ENCODE measurements around the gene NTNG2. TPM values are rescaled to one million over a fixed set of nuclear protein-coding genes. Genes with fewer than 3 reads are reported as not detected.
A peak's percentile ranks its signal among the peaks of the same experiment; 100 is the strongest.

Gene NTNG2
- total and polyA plus RNA-seq, 9 of the 15 experiments (the other 6 are each of a cell fraction or from before 2014, with no cell fraction given): 0.01 to 0.11 (median 0.09) TPM; not detected in 6

DNA sequence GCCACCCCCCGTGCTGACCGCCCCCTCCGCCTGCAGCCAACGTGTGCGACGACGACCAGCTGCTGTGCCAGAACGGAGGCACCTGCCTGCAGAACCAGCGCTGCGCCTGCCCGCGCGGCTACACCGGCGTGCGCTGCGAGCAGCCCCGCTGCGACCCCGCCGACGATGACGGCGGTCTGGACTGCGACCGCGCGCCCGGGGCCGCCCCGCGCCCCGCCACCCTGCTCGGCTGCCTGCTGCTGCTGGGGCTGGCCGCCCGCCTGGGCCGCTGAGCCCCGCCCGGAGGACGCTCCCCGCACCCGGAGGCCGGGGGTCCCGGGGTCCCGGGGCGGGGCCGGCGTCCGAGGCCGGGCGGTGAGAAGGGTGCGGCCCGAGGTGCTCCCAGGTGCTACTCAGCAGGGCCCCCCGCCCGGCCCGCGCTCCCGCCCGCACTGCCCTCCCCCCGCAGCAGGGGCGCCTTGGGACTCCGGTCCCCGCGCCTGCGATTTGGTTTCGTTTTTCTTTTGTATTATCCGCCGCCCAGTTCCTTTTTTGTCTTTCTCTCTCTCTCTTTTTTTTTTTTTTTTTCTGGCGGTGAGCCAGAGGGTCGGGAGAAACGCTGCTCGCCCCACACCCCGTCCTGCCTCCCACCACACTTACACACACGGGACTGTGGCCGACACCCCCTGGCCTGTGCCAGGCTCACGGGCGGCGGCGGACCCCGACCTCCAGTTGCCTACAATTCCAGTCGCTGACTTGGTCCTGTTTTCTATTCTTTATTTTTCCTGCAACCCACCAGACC lies 80.2 kb downstream of the NTNG2 start:
- 9% methylated on average over 25 of the region's 81 CpGs for WGBS (ENCODE audit: insufficient coverage, low coverage, missing lambda C conversion rate)
- peak; percentile 76 for TF ChIP-seq NFIC (IDR thresholded peaks at IDR 0.05)
- TF ChIP-seq SP2 (IDR thresholded peaks at IDR 0.05; ENCODE audit: extremely low read depth, low read depth, low read length, poor library complexity, severe bottlenecking): no peak
- no peak for TF ChIP-seq NR2C1 (IDR thresholded peaks at IDR 0.05)
- TF ChIP-seq NR2C1 (tag; IDR thresholded peaks at IDR 0.05): no peak
- TF ChIP-seq, protein P1, sequence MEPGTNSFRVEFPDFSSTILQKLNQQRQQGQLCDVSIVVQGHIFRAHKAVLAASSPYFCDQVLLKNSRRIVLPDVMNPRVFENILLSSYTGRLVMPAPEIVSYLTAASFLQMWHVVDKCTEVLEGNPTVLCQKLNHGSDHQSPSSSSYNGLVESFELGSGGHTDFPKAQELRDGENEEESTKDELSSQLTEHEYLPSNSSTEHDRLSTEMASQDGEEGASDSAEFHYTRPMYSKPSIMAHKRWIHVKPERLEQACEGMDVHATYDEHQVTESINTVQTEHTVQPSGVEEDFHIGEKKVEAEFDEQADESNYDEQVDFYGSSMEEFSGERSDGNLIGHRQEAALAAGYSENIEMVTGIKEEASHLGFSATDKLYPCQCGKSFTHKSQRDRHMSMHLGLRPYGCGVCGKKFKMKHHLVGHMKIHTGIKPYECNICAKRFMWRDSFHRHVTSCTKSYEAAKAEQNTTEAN (CRISPR knock-in tag; IDR thresholded peaks at IDR 0.05): no peak
- TF ChIP-seq BDP1 (IDR thresholded peaks at IDR 0.05; ENCODE audit: insufficient read depth, insufficient read length): no peak
- no peak for TF ChIP-seq PHF20 (IDR thresholded peaks at IDR 0.05; ENCODE audit: partially characterized antibody)
- TF ChIP-seq, protein P2, sequence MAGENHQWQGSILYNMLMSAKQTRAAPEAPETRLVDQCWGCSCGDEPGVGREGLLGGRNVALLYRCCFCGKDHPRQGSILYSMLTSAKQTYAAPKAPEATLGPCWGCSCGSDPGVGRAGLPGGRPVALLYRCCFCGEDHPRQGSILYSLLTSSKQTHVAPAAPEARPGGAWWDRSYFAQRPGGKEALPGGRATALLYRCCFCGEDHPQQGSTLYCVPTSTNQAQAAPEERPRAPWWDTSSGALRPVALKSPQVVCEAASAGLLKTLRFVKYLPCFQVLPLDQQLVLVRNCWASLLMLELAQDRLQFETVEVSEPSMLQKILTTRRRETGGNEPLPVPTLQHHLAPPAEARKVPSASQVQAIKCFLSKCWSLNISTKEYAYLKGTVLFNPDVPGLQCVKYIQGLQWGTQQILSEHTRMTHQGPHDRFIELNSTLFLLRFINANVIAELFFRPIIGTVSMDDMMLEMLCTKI (IDR thresholded peaks at IDR 0.05; ENCODE audit: partially characterized antibody): no peak
- no peak for TF ChIP-seq MCM7 (IDR thresholded peaks at IDR 0.05)
- peak; percentile 70; the same call in 1 of the 2 replicates for TF ChIP-seq ZBTB7A (IDR thresholded peaks at IDR 0.05; ENCODE audit: borderline replicate concordance, control insufficient read depth, low read depth, low read length)
- TF ChIP-seq TCF7L2 (IDR thresholded peaks at IDR 0.05; ENCODE audit: low read depth, low read length): no peak
- no peak for TF ChIP-seq XRCC3 (IDR thresholded peaks at IDR 0.05)
- peak; percentile 39 for TF ChIP-seq KDM5B (IDR thresholded peaks at IDR 0.05; ENCODE audit: insufficient replicate concordance, low read depth, low read length)
- TF ChIP-seq ZNF217 (CRISPR knock-in tag; IDR thresholded peaks at IDR 0.05): no peak
- TF ChIP-seq, protein P3, sequence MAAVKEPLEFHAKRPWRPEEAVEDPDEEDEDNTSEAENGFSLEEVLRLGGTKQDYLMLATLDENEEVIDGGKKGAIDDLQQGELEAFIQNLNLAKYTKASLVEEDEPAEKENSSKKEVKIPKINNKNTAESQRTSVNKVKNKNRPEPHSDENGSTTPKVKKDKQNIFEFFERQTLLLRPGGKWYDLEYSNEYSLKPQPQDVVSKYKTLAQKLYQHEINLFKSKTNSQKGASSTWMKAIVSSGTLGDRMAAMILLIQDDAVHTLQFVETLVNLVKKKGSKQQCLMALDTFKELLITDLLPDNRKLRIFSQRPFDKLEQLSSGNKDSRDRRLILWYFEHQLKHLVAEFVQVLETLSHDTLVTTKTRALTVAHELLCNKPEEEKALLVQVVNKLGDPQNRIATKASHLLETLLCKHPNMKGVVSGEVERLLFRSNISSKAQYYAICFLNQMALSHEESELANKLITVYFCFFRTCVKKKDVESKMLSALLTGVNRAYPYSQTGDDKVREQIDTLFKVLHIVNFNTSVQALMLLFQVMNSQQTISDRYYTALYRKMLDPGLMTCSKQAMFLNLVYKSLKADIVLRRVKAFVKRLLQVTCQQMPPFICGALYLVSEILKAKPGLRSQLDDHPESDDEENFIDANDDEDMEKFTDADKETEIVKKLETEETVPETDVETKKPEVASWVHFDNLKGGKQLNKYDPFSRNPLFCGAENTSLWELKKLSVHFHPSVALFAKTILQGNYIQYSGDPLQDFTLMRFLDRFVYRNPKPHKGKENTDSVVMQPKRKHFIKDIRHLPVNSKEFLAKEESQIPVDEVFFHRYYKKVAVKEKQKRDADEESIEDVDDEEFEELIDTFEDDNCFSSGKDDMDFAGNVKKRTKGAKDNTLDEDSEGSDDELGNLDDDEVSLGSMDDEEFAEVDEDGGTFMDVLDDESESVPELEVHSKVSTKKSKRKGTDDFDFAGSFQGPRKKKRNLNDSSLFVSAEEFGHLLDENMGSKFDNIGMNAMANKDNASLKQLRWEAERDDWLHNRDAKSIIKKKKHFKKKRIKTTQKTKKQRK (IDR thresholded peaks at IDR 0.05; ENCODE audit: borderline replicate concordance, low read depth, low read length): no peak
- TF ChIP-seq ZNF57 (CRISPR knock-in tag; IDR thresholded peaks at IDR 0.05): no peak
- no peak for TF ChIP-seq POLR2A (conservative IDR thresholded peaks at IDR 0.05)

More for the DNA sequence above, 80.2 kb downstream of the NTNG2 start:
- Histone ChIP-seq H3K9me1 (ENCODE audit: control insufficient read depth, insufficient read depth, low read length) (no peaks in the 10 kb centered on the region), H3K4me1 (replicated peaks in 1 of 2; ENCODE audit: control insufficient read depth in 2 of 2, insufficient read depth in 2 of 2, low read length in 2 of 2) (peaks cover 0 to 48% of the 10 kb centered on the region in 2 experiments; a peak in 4 of 5 replicates), H4K20me1 (replicated peaks; ENCODE audit: control insufficient read depth, insufficient read depth, low read length) (peaks cover 7% of the 10 kb centered on the region; the same call in 1 of the 2 replicates), H3K27me3 (ENCODE audit: control insufficient read depth in 2 of 2, insufficient read depth in 2 of 2, low read length in 2 of 2) (peaks cover 26 to 80% of the 10 kb centered on the region in 2 experiments), H3K36me3 (ENCODE audit: control insufficient read depth, insufficient read depth, low read length) (no peaks in the 10 kb centered on the region), H3K9me3 (replicated peaks; ENCODE audit: control insufficient read depth, insufficient read depth, low read depth, low read length) (no peaks in the 10 kb centered on the region), H2AFZ (ENCODE audit: low read depth, low read length) (peak overlapping the region; percentile 97), H3K4me3 (peak overlapping the region; percentile 52), H3K27ac (ENCODE audit: extremely low read depth, low read depth, low read length) (no peak overlapping the region), H3K9ac (ENCODE audit: insufficient read depth in 1 of 2, low read depth in 2 of 2, low read length in 2 of 2) (peak overlapping the region in 1 of 2 experiments; percentile 91; a peak in 2 of 4 replicates), H3K79me2 (ENCODE audit: control insufficient read depth, insufficient read depth, low read length) (no peaks in the 10 kb centered on the region), H3K4me2 (ENCODE audit: insufficient read depth, low read length) (peak overlapping the region; percentile 81; the same call in 1 of the 2 replicates)
- intact Hi-C loops (cut with micrococcal nuclease) (no loop called here), in situ Hi-C loops (cut with MboI) (no loop called here)
- no TSS peak for BruUV-seq (replicated peaks)
- FAIRE-seq (no peak), DNase-seq (ENCODE audit: extremely low read depth in 1 of 4, low spot score in 3 of 4) (peak in 2 of 4 experiments; percentile 41 to 46), ATAC-seq (no peak)
- POLR2A ChIA-PET: interaction anchor here (0.6 to 1.3 kb wide), 3 partner anchors 15 to 323 kb away, joined by 3 read pairs; no protein-coding TSS in a partner anchor
- CTCF ChIA-PET (ENCODE audit: low intra/inter-chr PET ratio): no interaction called here
